Mucosa of descending colon (tissue), 3 donors: ENCODE measurements around the gene VTI1B. TPM values are rescaled to one million over a fixed set of nuclear protein-coding genes. Genes with fewer than 3 reads are reported as not detected.
"Not testable (repeated sequence)": the region's sequence is repeated elsewhere in the genome, so short reads cannot be mapped to it uniquely, and the experiment has no call there.

Experiments
- ATAC-seq: fragments of 200-7000 bp; cut with Tn5 transposase; one replicate; pipeline ENCODE4 v1.9.1; 2020; ENCODE audit warnings: mild to moderate bottlenecking, moderate library complexity
- DNase-seq, 3 donors: peaks; one replicate each; pipeline ENCODE4 v3.0.0-alpha.2; 2020
- H3K36me3 ChIP-seq: fragments of 200-600 bp; one replicate; pipeline ENCODE4 v1.8.0; 2021; ENCODE audit warnings: low read depth, mild to moderate bottlenecking
- H3K4me1 ChIP-seq: fragments of 200-600 bp; one replicate; pipeline ENCODE4 v1.8.0; 2021; ENCODE audit warnings: low read depth, mild to moderate bottlenecking
- H3K4me3 ChIP-seq: fragments of 200-600 bp; one replicate; pipeline ENCODE4 v1.8.0; 2021; ENCODE audit warnings: mild to moderate bottlenecking
- H3K9me3 ChIP-seq: fragments of 200-600 bp; one replicate; pipeline ENCODE4 v1.8.0; 2021; ENCODE audit warnings: mild to moderate bottlenecking
- CTCF ChIP-seq: fragments of 200-600 bp; IDR thresholded peaks from one replicate; pipeline ENCODE4 v1.8.0; 2022; ENCODE audit warnings: antibody characterized with exemption, mild to moderate bottlenecking
- intact Hi-C, 2 donors: fragments of 100-400 bp; cut with DNase I in 1 of 2; cut with micrococcal nuclease in 1 of 2; formaldehyde crosslinking; loops; one replicate each; pipeline versions ENCODE4 v1.11.0 to v1.11.1; 2022; cut with DNase I, micrococcal nuclease
- total RNA-seq, 3 donors: library from RNA; stranded (reverse); fragmentation: NEBNext Ultra II Directional in 2 of 3; extraction: Animal tissue kit (Norgen Biotek cat#: 25700) in 2 of 3; gene quantifications; one replicate each; pipeline versions ENCODE4 v1.2.1 to v1.2.4, GENCODE V29; 2021 to 2023
- donor health status: DM: no; HTN: no; CAD: no; lungs with moderate emphysema.
- donor health status: DM: no; HTN: no; CAD: no.
- donor health status: DM: no; HTN: yes; CAD: no.

VTI1B gene
- total RNA-seq, 3 donors from 2014 or later, result 110 to 162 (median 148) TPM

- ATAC-seq (no peak), DNase-seq (no peak)
- Histone ChIP-seq H3K4me1 (no peaks in the 10 kb centered on the region), H3K4me3 (no peak overlapping the region), H3K9me3 (no peaks in the 10 kb centered on the region), H3K36me3 (no peaks in the 10 kb centered on the region)
- no peak for TF ChIP-seq CTCF
- intact Hi-C loops, result no loop called here
Observed at GRCh38 chr14:67627519-67627918, 46.9 kb downstream of the VTI1B start.

- ATAC-seq, DNase-seq, H3K9me3 ChIP-seq, H3K36me3 ChIP-seq, H3K4me1 ChIP-seq, H3K4me3 ChIP-seq, intact Hi-C loops: not testable (repeated sequence)
Observed at GRCh38 chr14:67626131-67626530, 48.3 kb downstream of the VTI1B start.

GRCh38 chr14:67623114-67623513, 51.3 kb downstream of the VTI1B start:
- DNase-seq (no peak), ATAC-seq (no peak)
- Histone ChIP-seq H3K36me3 (no peaks in the 10 kb centered on the region), H3K9me3 (no peaks in the 10 kb centered on the region), H3K4me3 (no peak overlapping the region), H3K4me1 (peaks cover 4% of the 10 kb centered on the region)
- TF ChIP-seq CTCF, result no peak
- intact Hi-C loops, result no loop called here

GRCh38 chr14:67622675-67623074, 51.8 kb downstream of the VTI1B start:
- no peak for DNase-seq
- no peaks in the 10 kb centered on the region for H3K9me3 ChIP-seq
- no peak for ATAC-seq

GRCh38 chr14:67620217-67620785, 54.1 kb downstream of the VTI1B start:
- no peaks in the 10 kb centered on the region for H3K36me3 ChIP-seq
- no peak for ATAC-seq
- H3K4me3 ChIP-seq, result no peak overlapping the region
- DNase-seq, result peak in 1 of 3 donors; percentile 31
- H3K9me3 ChIP-seq, result no peaks in the 10 kb centered on the region
- H3K4me1 ChIP-seq, result peaks cover 4% of the 10 kb centered on the region
- TF ChIP-seq CTCF, result no peak
- intact Hi-C loops, result no loop called here

More at GRCh38 chr14:67622675-67623074, 51.8 kb downstream of the VTI1B start:
- H3K36me3 ChIP-seq, result no peaks in the 10 kb centered on the region
- no peak for TF ChIP-seq CTCF
- intact Hi-C loops, result no loop called here
- peaks cover 4% of the 10 kb centered on the region for H3K4me1 ChIP-seq
- no peak overlapping the region for H3K4me3 ChIP-seq

- intact Hi-C loops, result loop anchor here (1.0 to 5.0 kb wide), 2 partner anchors 48 to 85 kb away; no protein-coding TSS in a partner anchor
- no peak for TF ChIP-seq CTCF
- DNase-seq, result peak; percentile 99 to 100 (median 100)
Observed at GRCh38 chr14:67619446-67620216, 54.8 kb downstream of the VTI1B start, which contains the start of gene ARG2. TSS of gene ARG2 (plus strand) at chr14:67619920. CDS start at chr14:67619978, 58 bp downstream.

More at GRCh38 chr14:67619446-67620216, 54.8 kb downstream of the VTI1B start, which contains the start of gene ARG2:
- no peaks in the 10 kb centered on the region for H3K9me3 ChIP-seq
- H3K4me1 ChIP-seq, result peaks cover 4% of the 10 kb centered on the region
- ATAC-seq, result peak; percentile 98
- H3K36me3 ChIP-seq, result no peaks in the 10 kb centered on the region
- no peak within 1 kb of the TSS for H3K4me3 ChIP-seq
